Measurements from ENCODE around the gene PLB1.

PLB1 gene

GRCh38 chr2:28612131-28612812, 116.4 kb downstream of the PLB1 start:
- DNase-seq (ENCODE audit: low spot score) = no peak

GRCh38 chr2:28613186-28613585, 117.3 kb downstream of the PLB1 start:
- no peak for DNase-seq (ENCODE audit: low spot score)

- no peak for DNase-seq (ENCODE audit: low spot score)
Observed at GRCh38 chr2:28613633-28614501, 118.0 kb downstream of the PLB1 start.

- DNase-seq (ENCODE audit: low spot score) = no peak
Observed at GRCh38 chr2:28615706-28616105, 119.8 kb downstream of the PLB1 start.

- DNase-seq (ENCODE audit: low spot score) = no peak
Observed at GRCh38 chr2:28616396-28616999, 120.6 kb downstream of the PLB1 start.

GRCh38 chr2:28617502-28618184, 121.8 kb downstream of the PLB1 start:
- no peak for DNase-seq (ENCODE audit: low spot score)

- no peak for DNase-seq (ENCODE audit: low spot score)
Observed at GRCh38 chr2:28618221-28619141, 122.6 kb downstream of the PLB1 start.

GRCh38 chr2:28619213-28620196, 123.6 kb downstream of the PLB1 start:
- DNase-seq (ENCODE audit: low spot score) = no peak

GRCh38 chr2:28620291-28620793, 124.5 kb downstream of the PLB1 start:
- no peak for DNase-seq (ENCODE audit: low spot score)

GRCh38 chr2:28620801-28621171, 124.9 kb downstream of the PLB1 start:
- no peak for DNase-seq (ENCODE audit: low spot score)

- peak; percentile 66 for DNase-seq (ENCODE audit: low spot score)
Observed at GRCh38 chr2:28621172-28622100, 125.6 kb downstream of the PLB1 start.

GRCh38 chr2:28622101-28622499, 126.2 kb downstream of the PLB1 start:
- DNase-seq (ENCODE audit: low spot score) = no peak

GRCh38 chr2:28623582-28624405, 127.9 kb downstream of the PLB1 start:
- DNase-seq (ENCODE audit: low spot score) = no peak

- DNase-seq (ENCODE audit: low spot score) = no peak
Observed at GRCh38 chr2:28624436-28624792, 128.6 kb downstream of the PLB1 start.

GRCh38 chr2:28624793-28625701, 129.2 kb downstream of the PLB1 start:
- DNase-seq (ENCODE audit: low spot score) = peak; percentile 41

GRCh38 chr2:28626376-28626775, 130.5 kb downstream of the PLB1 start:
- no peak for DNase-seq (ENCODE audit: low spot score)

GRCh38 chr2:28626891-28627421, 131.1 kb downstream of the PLB1 start:
- no peak for DNase-seq (ENCODE audit: low spot score)
